ENCODE measurements around the gene DGLUCY.
"Not testable (repeated sequence)": the region's sequence is repeated elsewhere in the genome, so short reads cannot be mapped to it uniquely, and the experiment has no call there.

Gene DGLUCY

GRCh38 chr14:91113829-91114078 is at the start of gene DGLUCY:
Gene DGLUCY (plus strand): TSS chr14:91114073. CDS start chr14:91160295, 46,222 bp downstream.
- no peak for DNase-seq (ENCODE audit: low read depth, low spot score)
- peak within 1 kb of the TSS; percentile 99 for H3K27ac ChIP-seq

DNA sequence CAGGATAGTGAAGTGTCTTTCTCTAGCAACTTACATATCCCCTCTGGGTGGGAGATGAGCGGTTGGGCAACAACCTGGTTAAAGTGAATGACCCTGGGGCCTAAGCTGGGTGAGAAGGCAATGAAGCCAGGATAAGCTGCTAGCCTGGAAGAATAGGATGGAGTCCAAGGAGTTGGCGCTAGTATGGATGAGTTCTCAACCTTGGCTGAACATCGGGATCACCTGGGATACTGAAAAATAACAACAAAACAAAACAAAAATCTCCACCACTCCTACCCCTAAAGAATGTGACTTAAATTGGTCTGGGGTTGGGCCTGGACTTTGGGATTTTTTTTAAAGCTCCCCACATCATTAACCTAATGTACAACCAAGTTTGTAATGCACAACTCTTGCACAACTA is 48.6 kb upstream of the DGLUCY start:
- DNase-seq (ENCODE audit: low read depth, low spot score): no peak
- H3K27ac ChIP-seq: no peak overlapping the region

- DNase-seq (ENCODE audit: low read depth, low spot score): no peak
- H3K27ac ChIP-seq: no peak overlapping the region
These were observed 46.7 kb upstream of the DGLUCY start for GRCh38 chr14:91067186-91067585.

- DNase-seq (ENCODE audit: low read depth, low spot score): no peak
- no peak overlapping the region for H3K27ac ChIP-seq
These were observed 45.2 kb upstream of the DGLUCY start for GRCh38 chr14:91068642-91069041.

DNA sequence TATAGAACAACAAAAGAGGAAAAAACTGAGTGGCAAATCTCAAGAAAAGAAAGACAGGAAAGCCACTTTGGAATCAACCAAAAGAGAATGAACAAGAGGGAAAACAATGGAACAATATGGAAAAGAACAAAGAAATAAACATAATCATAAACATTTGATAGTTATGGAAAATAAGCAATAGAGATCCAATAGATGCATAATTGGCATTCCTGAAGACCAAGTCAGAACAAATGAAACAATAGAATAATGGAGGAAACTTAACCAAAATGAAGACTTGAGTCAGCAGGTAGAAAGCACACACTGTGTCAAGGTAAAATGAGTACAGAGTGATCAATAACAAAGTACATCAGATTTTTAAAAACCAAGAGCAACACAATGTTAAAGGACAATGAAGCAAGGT is 43.3 kb upstream of the DGLUCY start:
- no peak overlapping the region for H3K27ac ChIP-seq

GRCh38 chr14:91075553-91075952 is 38.3 kb upstream of the DGLUCY start:
- H3K27ac ChIP-seq: no peak overlapping the region
- DNase-seq (ENCODE audit: low read depth, low spot score): no peak

More for the DNA sequence above, 43.3 kb upstream of the DGLUCY start:
- DNase-seq (ENCODE audit: low read depth, low spot score): no peak

- no peak overlapping the region for H3K27ac ChIP-seq
- DNase-seq (ENCODE audit: low read depth, low spot score): no peak
These were observed 35.7 kb upstream of the DGLUCY start for GRCh38 chr14:91078095-91078737.

GRCh38 chr14:91080071-91080470 is 33.8 kb upstream of the DGLUCY start:
- DNase-seq (ENCODE audit: low read depth, low spot score): no peak
- no peak overlapping the region for H3K27ac ChIP-seq

DNA sequence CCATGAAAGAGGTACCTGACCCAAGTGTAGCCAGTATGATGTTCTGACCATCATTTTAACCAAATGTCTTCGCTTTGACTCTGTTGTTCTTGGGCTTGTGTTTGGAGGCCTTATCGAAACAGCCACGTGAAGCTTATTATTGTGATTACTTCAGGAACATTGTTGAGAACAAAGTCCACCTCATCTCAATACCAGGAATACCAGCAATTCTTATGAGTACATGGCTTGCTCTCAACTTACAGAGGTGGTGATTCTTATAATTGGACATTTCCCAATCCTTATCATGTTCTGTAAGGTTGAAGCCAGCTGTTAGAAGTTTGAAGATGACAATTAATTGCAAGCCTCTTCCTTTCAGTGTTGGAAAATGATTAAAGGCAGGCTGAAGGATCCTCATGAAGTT is 31.6 kb upstream of the DGLUCY start:
- H3K27ac ChIP-seq: no peak overlapping the region
- DNase-seq (ENCODE audit: low read depth, low spot score): no peak

DNA sequence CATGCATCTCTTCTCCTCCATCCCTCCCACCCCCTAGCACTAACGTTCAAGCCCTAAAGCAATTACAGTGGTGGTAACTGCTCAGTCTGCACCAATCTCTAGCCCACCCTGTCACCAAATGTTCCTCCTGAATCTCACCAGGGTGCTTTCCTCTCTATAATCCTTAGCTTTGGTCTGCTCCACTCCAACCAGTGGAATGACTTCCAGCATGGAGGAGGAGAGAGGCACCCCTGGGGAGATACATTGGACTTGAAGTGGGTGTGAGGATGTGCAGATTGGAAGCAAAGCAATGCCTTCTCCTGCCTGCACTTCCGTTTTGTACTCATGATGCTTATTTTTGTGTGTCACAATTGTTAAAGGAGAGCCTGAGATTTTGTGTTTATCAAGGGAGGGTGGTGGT is 29.4 kb upstream of the DGLUCY start:
- H3K27ac ChIP-seq: no peak overlapping the region
- DNase-seq (ENCODE audit: low read depth, low spot score): no peak

- DNase-seq (ENCODE audit: low read depth, low spot score): not testable (repeated sequence)
- peak overlapping the region; percentile 89 for H3K27ac ChIP-seq
These were observed 26.4 kb upstream of the DGLUCY start for GRCh38 chr14:91087470-91087869.

DNA sequence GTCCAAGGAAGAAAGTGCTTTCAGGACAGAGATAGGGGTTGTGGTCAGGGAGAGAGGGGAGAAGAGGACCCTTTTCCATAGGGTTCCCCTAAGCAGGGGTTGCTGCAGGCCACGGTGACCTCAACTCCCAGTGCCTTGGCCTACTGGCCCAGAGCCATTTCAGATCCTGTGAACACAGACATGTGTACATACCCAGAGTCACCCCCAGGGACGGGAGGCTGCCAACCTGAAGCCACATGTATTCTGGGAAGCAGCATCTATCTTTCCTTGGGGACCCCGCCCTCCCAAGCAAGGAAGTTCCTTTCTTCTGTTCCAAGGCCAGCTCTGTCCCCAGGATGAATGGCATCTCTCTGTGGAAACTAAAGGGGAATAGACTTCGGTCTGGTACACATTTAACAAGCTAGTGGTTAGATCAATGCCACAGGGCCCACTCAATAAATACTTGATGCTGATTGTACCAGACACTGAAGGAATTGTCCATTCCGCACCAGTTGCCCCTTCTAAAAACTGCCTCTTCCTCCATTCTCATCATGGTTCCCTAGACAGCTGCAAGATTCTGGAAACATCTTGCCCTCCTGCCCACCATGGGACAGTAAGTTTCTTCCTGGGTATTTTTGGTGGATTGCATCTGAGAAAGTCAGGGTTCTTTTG is 25.2 kb upstream of the DGLUCY start:
- DNase-seq (ENCODE audit: low read depth, low spot score): no peak
- no peak overlapping the region for H3K27ac ChIP-seq

DNA sequence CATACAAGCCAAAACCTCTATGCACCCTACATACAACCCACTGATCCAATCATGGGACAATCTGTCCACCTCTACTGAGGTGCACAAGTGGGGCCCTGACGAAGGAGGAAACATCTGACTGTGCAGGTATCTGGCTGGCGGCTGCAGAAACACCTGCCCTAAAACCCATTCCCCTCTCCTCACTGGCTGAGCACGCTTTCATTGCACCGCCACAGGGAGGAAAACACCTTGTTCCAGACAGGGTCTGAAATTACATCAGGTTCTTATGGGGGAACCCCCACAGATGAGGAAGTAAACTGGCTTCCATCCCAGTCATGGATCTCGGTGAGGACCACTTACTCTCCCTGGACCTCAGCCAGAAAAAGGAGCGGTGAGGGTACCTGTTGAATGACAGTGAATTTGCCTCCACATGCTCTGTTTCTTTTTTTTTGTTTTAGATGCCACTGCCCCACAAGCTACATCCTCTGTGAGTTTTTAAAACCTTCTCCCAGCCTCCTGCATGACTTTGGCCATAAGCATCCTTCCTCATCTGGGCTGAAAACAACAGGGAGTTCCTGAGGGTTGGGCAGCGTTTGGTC is 23.8 kb upstream of the DGLUCY start:
- H3K27ac ChIP-seq: no peak overlapping the region
- no peak for DNase-seq (ENCODE audit: low read depth, low spot score)

DNA sequence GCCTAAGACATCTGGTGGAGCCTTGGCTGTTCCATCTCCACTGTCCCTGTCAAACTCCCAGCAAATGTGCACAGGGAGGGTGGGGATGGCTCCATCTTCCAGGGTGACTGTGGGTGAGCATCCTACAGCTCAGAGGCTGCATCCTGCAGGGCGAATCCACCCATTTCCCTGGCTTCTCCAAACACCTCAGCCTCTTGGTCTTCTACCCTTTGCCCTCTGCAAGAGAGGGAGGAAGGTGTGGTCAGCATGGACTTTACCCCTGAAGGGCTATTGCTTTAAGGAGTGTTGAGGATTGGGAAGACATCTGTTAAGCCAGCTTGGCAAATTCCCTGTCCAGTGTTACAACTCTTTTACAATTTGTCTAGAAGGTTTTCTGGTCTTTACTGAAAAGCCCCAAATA is 23.1 kb upstream of the DGLUCY start:
- H3K27ac ChIP-seq: no peak overlapping the region
- DNase-seq (ENCODE audit: low read depth, low spot score): no peak

DNA sequence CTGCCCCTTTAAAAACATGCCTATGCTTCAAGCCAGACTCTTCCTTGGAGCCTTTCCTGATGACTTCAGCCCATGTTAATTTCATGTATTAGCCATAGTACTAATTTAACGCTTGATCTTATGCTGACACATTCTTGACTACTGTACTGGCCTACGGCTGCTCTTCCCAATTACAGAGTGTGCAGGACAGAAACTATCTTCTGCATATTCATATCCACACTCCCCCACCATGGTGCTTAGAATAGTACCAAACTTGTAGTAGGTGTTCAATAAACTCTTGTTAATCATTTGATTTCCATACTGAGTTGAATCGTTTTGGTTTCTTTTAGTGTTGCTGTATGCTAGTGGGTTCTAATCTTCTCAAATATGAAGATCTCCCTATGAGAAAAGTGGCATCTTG is 21.8 kb upstream of the DGLUCY start:
- DNase-seq (ENCODE audit: low read depth, low spot score): no peak

DNA sequence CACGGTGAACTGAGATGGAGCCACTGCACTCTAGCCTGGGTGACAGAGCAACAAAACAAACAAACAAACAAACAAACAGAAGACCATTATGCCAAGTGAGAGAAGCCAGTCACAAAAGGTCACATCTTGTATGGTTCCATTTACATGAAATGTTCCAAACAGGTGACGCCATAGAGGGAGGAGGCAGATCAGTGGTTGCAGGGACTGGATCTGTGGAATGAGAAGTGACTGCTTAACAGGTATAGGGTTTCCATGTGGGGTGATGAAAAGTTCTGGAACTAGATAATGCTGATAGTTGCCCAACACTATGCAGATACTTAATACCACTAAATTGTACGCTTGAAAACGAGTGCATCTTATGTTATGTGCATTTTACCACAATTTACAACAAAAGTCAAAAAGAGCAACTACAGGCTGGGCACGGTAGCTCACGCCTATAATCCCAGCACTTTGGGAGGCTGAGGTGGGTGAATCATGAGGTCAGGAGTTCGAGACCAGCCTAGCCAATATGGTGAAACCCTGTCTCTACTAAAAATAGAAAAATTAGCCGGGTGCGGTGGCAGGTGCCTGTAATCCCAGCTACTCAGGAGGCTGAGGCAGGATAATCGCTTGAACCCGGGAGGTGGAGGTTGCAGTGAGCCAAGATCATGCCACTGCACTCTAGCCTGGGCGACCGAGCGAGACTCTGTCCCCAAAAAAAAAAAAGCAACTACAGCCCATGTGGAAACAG is 20.0 kb upstream of the DGLUCY start:
- DNase-seq (ENCODE audit: low read depth, low spot score); H3K27ac ChIP-seq: not testable (repeated sequence)

More for the DNA sequence above, 21.8 kb upstream of the DGLUCY start:
- H3K27ac ChIP-seq: no peak overlapping the region

- H3K27ac ChIP-seq: no peak overlapping the region
- no peak for DNase-seq (ENCODE audit: low read depth, low spot score)
These were observed 19.1 kb upstream of the DGLUCY start for GRCh38 chr14:91094772-91095171.

DNA sequence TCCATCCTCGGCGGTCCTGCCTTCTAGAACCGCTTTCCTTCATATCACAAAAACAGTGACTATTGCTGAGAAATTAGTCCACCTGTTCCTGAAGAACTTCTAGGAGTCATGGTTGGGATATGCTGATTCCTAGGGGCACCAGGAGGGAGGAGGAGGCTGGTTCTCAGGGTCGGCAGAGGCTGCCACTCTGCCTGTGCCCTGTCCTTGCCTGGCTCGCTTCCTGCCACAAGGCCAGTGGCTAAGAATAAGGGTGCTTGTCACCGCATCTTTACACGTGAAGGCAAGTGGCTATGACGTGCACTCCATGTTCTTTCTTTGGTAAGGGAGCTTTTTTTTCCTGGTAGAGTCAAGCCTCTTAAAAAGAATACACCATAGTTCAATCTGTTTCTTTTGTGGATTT is 18.7 kb upstream of the DGLUCY start:
- no peak overlapping the region for H3K27ac ChIP-seq
- no peak for DNase-seq (ENCODE audit: low read depth, low spot score)

- H3K27ac ChIP-seq; DNase-seq (ENCODE audit: low read depth, low spot score): not testable (repeated sequence)
These were observed 16.2 kb upstream of the DGLUCY start for GRCh38 chr14:91097657-91098056.

GRCh38 chr14:91098591-91098990 is 15.3 kb upstream of the DGLUCY start:
- H3K27ac ChIP-seq: no peak overlapping the region
- DNase-seq (ENCODE audit: low read depth, low spot score): no peak

- no peak for DNase-seq (ENCODE audit: low read depth, low spot score)
- no peak overlapping the region for H3K27ac ChIP-seq
These were observed 13.8 kb upstream of the DGLUCY start for GRCh38 chr14:91100102-91100501.
